WTC11 (cell line): ENCODE results near the gene STIMATE.

Source experiments
- CREB1 ChIP-seq: sonication (generic); formaldehyde crosslinking; IDR thresholded peaks from 2 replicates; pipeline ENCODE4 v1.8.0; 2023; ENCODE audit warnings: mild to moderate bottlenecking, missing genetic modification reagents
- CTCF ChIP-seq: fragments of 200-600 bp; IDR thresholded peaks from 2 replicates; pipeline ENCODE4 v1.8.0; 2022; ENCODE audit warnings: antibody characterized with exemption
- E2F4 ChIP-seq: sonication (generic); formaldehyde crosslinking; IDR thresholded peaks from 2 replicates; pipeline ENCODE4 v1.8.1; 2022; ENCODE audit warnings: low read depth, mild to moderate bottlenecking, moderate library complexity, missing genetic modification reagents, borderline replicate concordance
- ETV6 ChIP-seq: sonication (generic); formaldehyde crosslinking; IDR thresholded peaks from 2 replicates; pipeline ENCODE4 v1.8.1; 2022; ENCODE audit warnings: mild to moderate bottlenecking, missing genetic modification reagents
- GABPB1 ChIP-seq: sonication (generic); formaldehyde crosslinking; IDR thresholded peaks from 2 replicates; pipeline ENCODE4 v1.8.1; 2023; ENCODE audit warnings: mild to moderate bottlenecking, missing genetic modification reagents
- JUN ChIP-seq: sonication (generic); formaldehyde crosslinking; IDR thresholded peaks from 2 replicates; pipeline ENCODE4 v1.8.0; 2023; ENCODE audit warnings: mild to moderate bottlenecking, missing genetic modification reagents
- MAX ChIP-seq: sonication (generic); formaldehyde crosslinking; IDR thresholded peaks from 2 replicates; pipeline ENCODE4 v1.8.0; 2022; ENCODE audit warnings: mild to moderate bottlenecking, missing genetic modification reagents
- NR1H2 ChIP-seq: sonication (generic); formaldehyde crosslinking; IDR thresholded peaks from 2 replicates; pipeline ENCODE4 v1.9.0; 2021; ENCODE audit warnings: mild to moderate bottlenecking, moderate library complexity, missing genetic modification reagents
- SP1 ChIP-seq: sonication (generic); formaldehyde crosslinking; conservative IDR thresholded peaks from 2 replicates; pipeline ENCODE4 v1.8.1; 2022; ENCODE audit warnings: missing genetic modification reagents
- TEAD1 ChIP-seq: sonication (generic); formaldehyde crosslinking; IDR thresholded peaks from 2 replicates; pipeline ENCODE4 v1.8.0; 2022; ENCODE audit warnings: mild to moderate bottlenecking, missing genetic modification reagents
- USF1 ChIP-seq: sonication (generic); formaldehyde crosslinking; IDR thresholded peaks from 2 replicates; pipeline ENCODE4 v1.8.0; 2022; ENCODE audit warnings: mild to moderate bottlenecking, missing genetic modification reagents
- ZNF138 ChIP-seq: sonication (generic); formaldehyde crosslinking; conservative IDR thresholded peaks from 2 replicates; pipeline ENCODE4 v1.8.1; 2022; ENCODE audit warnings: mild to moderate bottlenecking, moderate library complexity, missing genetic modification reagents
- ZNF281 ChIP-seq: sonication (generic); formaldehyde crosslinking; IDR thresholded peaks from 2 replicates; pipeline ENCODE4 v1.8.0; 2023; ENCODE audit warnings: mild to moderate bottlenecking, missing genetic modification reagents
- ZSCAN18 ChIP-seq: fragments of 250-450 bp; sonication (Bioruptor Pico); IDR thresholded peaks from 2 replicates; pipeline ENCODE4 v2.1.2; 2022; ENCODE audit warnings: mild to moderate bottlenecking, moderate library complexity

- TF ChIP-seq ZSCAN18 (CRISPR knock-in tag) (no peak), TEAD1 (CRISPR knock-in tag) (no peak), ETV6 (CRISPR knock-in tag) (no peak), CTCF (no peak), NR1H2 (no peak), E2F4 (CRISPR knock-in tag) (no peak), JUN (CRISPR knock-in tag) (no peak), SP1 (CRISPR knock-in tag) (no peak), ZNF138 (CRISPR knock-in tag) (no peak), GABPB1 (CRISPR knock-in tag) (no peak), ZNF281 (CRISPR knock-in tag) (no peak), CREB1 (CRISPR knock-in tag) (no peak), MAX (CRISPR knock-in tag) (no peak), USF1 (CRISPR knock-in tag) (no peak)
Observed at GRCh38 chr3:52847241-52847640, 50.1 kb downstream of the STIMATE start.
